Measurements from ENCODE around the gene CACNA2D1. TPM values are rescaled to one million over a fixed set of nuclear protein-coding genes. Genes with fewer than 3 reads are reported as not detected.
A peak's percentile ranks its signal among the peaks of the same experiment; 100 is the strongest.

Gene CACNA2D1
- total RNA-seq, 1 experiment from 2014 or later = 36.2 TPM

DNA sequence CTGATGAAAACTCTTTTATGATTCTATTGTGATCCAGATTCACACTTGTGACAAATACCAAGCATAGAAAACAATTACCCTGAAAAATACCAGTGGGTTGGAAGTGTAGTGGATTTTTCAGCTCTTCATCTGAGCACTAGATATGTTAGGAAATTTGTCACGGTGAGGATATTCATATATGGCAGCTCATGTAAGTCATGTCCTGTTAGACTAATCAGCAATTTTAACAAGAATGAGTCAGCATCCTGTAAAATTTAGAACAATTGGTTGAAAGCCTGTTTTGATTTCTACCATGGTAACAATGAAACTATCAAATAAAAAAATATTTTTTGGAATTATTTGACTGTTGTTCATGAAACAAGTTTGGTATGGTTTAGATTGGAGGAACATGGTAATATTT, 334.3 kb downstream of the CACNA2D1 start:
- Mint-ChIP-seq H3K9me3 (no peaks in the 10 kb centered on the region), H3K4me1 (peaks cover 8 to 13% of the 10 kb centered on the region in 2 experiments), H3K36me3 (ENCODE audit: insufficient read depth in 1 of 3, low read depth in 3 of 3) (no peaks in the 10 kb centered on the region), H3K4me3 (no peak overlapping the region), H3K27me3 (ENCODE audit: low read depth) (no peaks in the 10 kb centered on the region), H3K27ac (peak overlapping the region in 1 of 3 experiments; percentile 72; a peak in 2 of 7 replicates)
- H3K79me2 ChIP-seq (ENCODE audit: insufficient read depth, low read length) = no peaks in the 10 kb centered on the region
- H3K23me2 ChIP-seq (ENCODE audit: insufficient read length, low read depth, low read length, poor library complexity, severe bottlenecking) = no peaks in the 10 kb centered on the region
- H3K14ac ChIP-seq (ENCODE audit: insufficient read depth, low read length) = no peak overlapping the region
- H3K9me3 ChIP-seq (ENCODE audit: control insufficient read depth, low read depth, low read length) = no peaks in the 10 kb centered on the region
- H3T11ph ChIP-seq (ENCODE audit: low read length) = no peak overlapping the region
- no peaks in the 10 kb centered on the region for H3K79me1 ChIP-seq (ENCODE audit: insufficient read depth, low read depth, low read length, poor library complexity, severe bottlenecking)
- DNase-seq = no peak
- H2BK120ac ChIP-seq (ENCODE audit: low read depth, low read length, poor library complexity, severe bottlenecking) = no peak overlapping the region
- no peak overlapping the region for H3K18ac ChIP-seq (ENCODE audit: insufficient read length, low read depth, low read length)
- no CpG with 5 or more reads among the region's 1 CpG for WGBS (ENCODE audit: extremely low coverage, insufficient read length, low lambda C conversion rate)
- no peak overlapping the region for H2BK5ac ChIP-seq (ENCODE audit: insufficient read length, low read length)
- H2BK15ac ChIP-seq (ENCODE audit: low read depth, low read length) = no peak overlapping the region
- H3K27ac ChIP-seq (ENCODE audit: insufficient read length, low read depth, low read length) = no peak overlapping the region
- H2AFZ ChIP-seq (ENCODE audit: low read length) = no peak overlapping the region
- H4K20me1 ChIP-seq (ENCODE audit: control insufficient read depth, insufficient read depth, insufficient read length) = no peaks in the 10 kb centered on the region
- H2BK12ac ChIP-seq (ENCODE audit: insufficient read length, low read depth, low read length) = no peak overlapping the region
- no peak overlapping the region for H4K5ac ChIP-seq (ENCODE audit: insufficient read length, low read depth, low read length)
- no peak overlapping the region for H3K4ac ChIP-seq (ENCODE audit: low read depth, low read length)
- no peak overlapping the region for H3K4me2 ChIP-seq (ENCODE audit: insufficient read depth, insufficient read length, low read length)
- H2AK5ac ChIP-seq (ENCODE audit: insufficient read length, low read length) = no peak overlapping the region
- TF ChIP-seq, protein P1, sequence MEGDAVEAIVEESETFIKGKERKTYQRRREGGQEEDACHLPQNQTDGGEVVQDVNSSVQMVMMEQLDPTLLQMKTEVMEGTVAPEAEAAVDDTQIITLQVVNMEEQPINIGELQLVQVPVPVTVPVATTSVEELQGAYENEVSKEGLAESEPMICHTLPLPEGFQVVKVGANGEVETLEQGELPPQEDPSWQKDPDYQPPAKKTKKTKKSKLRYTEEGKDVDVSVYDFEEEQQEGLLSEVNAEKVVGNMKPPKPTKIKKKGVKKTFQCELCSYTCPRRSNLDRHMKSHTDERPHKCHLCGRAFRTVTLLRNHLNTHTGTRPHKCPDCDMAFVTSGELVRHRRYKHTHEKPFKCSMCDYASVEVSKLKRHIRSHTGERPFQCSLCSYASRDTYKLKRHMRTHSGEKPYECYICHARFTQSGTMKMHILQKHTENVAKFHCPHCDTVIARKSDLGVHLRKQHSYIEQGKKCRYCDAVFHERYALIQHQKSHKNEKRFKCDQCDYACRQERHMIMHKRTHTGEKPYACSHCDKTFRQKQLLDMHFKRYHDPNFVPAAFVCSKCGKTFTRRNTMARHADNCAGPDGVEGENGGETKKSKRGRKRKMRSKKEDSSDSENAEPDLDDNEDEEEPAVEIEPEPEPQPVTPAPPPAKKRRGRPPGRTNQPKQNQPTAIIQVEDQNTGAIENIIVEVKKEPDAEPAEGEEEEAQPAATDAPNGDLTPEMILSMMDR (conservative IDR thresholded peaks at IDR 0.05) = no peak
- H3K23ac ChIP-seq (ENCODE audit: insufficient read length, low read depth, low read length) = no peak overlapping the region
- no peaks in the 10 kb centered on the region for H3K27me3 ChIP-seq (ENCODE audit: insufficient read depth, low read length)
- H4K91ac ChIP-seq (ENCODE audit: insufficient read length, low read depth, low read length) = no peak overlapping the region
- no peak overlapping the region for H3K9ac ChIP-seq (ENCODE audit: extremely low read depth, insufficient read length, low read length)
- H4K8ac ChIP-seq (replicated peaks; ENCODE audit: insufficient read length, low read depth, low read length) = no peak overlapping the region
- no peaks in the 10 kb centered on the region; the same call in 1 of the 2 replicates for H3K4me1 ChIP-seq (ENCODE audit: insufficient read depth, low read length)
- no peak overlapping the region for H3K56ac ChIP-seq (ENCODE audit: insufficient read length, low read depth, low read length)
- H2BK20ac ChIP-seq (ENCODE audit: low read depth, low read length, poor library complexity, severe bottlenecking) = no peak overlapping the region
